Measurements from ENCODE around the gene FCHO2.

FCHO2 gene

DNA sequence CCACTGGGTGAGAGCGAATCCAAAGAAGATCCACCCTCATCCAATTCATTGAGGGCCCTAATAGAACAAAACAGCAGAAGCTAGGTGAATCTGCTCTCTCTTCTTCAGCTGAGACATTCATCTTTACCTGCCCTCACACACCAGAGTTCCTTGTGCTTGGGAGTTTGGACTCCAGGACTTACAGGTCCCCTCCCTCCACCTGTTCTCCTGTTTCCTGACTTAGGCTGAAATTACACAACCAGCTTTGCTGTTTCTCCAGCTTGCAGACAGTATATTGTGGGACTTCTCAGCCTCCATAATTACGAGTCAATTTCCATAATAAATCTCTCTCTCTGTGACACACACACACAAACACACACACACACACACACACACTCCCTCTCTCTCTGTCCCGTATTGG, 183.6 kb downstream of the FCHO2 start:
- no peak for DNase-seq
